Hippocampal formation (tissue), 2 donors: Measurements from ENCODE around the gene TYSND1.
"Not testable (repeated sequence)": the region's sequence is repeated elsewhere in the genome, so short reads cannot be mapped to it uniquely, and the experiment has no call there.

Experiments
- DNase-seq, 2 donors: peaks; one replicate each; lab custom pipeline; 2025; lab: John Stamatoyannopoulos, UW

The TYSND1 gene

DNA sequence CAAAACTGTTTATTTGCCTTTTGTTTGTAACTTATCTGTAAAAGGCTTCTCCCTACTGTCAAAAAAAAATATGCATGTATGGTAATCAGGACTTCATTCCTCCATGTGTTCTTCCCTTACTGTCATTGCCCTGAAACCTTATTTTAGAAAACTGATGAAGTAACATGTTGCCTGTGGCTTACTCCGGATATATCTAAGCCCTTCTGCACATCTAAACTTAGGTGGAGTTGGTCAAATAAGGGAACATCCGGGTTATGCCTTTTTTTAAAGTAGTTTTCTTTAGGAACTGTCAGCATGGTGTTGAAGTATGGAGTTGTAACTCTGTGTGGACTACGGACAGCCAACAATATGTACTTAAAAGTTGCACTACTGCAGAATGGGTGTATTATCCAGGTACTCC lies 17.7 kb upstream of the TYSND1 start:
- DNase-seq = no peak

DNA sequence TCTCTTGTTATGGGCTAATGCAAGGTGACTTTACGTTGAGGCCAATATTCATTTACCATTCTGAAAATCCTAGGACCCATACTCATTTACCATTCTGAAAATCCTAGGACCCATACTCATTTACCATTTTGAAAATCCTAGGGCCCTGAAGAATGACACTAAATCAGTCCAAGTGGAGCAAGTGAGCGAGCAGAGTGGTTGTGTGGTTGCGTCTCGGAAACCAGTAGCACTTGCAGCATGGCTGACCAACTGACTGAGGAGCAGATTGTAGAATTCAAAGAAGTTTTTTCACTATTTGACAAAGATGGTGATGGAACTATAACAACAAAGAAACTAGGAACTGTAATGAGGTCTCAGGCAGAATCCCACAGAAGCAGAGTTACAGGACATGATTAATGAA lies 16.9 kb upstream of the TYSND1 start:
- DNase-seq = no peak

- no peak for DNase-seq
Observed at GRCh38 chr10:70162892-70163201, 16.3 kb upstream of the TYSND1 start.

GRCh38 chr10:70162151-70162891 lies 15.8 kb upstream of the TYSND1 start:
- DNase-seq = no peak

DNA sequence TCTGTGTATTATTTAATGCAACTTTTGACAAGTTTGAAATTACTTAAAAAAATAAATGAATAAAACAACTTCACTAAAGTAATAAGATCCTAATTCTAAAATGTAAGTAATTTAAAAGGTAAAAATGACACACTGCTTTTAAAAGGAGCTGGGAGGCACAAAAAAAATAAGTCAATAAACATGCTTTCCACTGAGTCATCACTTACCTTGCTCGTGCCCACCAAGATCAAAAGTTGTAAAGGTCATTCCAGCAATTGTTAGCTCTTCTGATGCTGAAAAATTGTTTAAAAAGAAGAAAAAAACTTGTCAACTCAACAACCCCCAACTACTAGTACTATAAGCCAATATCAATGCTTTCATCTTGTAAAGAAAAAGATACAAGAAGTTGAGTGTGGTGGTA lies 14.3 kb upstream of the TYSND1 start:
- no peak for DNase-seq

DNA sequence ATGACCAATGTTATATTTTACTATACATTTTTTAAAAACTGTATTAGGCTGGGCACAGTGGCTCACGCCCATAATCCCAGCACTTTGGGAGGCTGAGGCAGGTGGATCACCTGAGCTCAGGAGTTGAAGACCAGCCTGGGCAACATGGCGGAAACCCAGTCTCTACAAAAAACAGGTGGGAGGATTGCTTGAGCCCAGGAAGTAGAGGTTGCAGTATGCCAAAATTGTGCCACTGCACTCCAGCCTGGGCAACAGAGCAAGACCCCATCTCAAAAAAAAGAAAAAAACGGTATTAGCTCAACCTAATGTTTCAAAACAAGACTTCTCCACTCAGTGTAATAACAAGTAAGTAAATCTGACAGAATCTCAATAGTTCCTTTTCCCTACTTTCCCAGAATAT lies 12.9 kb upstream of the TYSND1 start:
- DNase-seq = not testable (repeated sequence)

- DNase-seq = no peak
Observed at GRCh38 chr10:70158113-70158512, 11.6 kb upstream of the TYSND1 start.

- no peak for DNase-seq
Observed at GRCh38 chr10:70155255-70155838, 8.8 kb upstream of the TYSND1 start.

GRCh38 chr10:70148516-70148915 lies 2.0 kb upstream of the TYSND1 start:
- DNase-seq = no peak

- no peak for DNase-seq
Observed at GRCh38 chr10:70147259-70147625, 742 bp upstream of the TYSND1 start.

DNA sequence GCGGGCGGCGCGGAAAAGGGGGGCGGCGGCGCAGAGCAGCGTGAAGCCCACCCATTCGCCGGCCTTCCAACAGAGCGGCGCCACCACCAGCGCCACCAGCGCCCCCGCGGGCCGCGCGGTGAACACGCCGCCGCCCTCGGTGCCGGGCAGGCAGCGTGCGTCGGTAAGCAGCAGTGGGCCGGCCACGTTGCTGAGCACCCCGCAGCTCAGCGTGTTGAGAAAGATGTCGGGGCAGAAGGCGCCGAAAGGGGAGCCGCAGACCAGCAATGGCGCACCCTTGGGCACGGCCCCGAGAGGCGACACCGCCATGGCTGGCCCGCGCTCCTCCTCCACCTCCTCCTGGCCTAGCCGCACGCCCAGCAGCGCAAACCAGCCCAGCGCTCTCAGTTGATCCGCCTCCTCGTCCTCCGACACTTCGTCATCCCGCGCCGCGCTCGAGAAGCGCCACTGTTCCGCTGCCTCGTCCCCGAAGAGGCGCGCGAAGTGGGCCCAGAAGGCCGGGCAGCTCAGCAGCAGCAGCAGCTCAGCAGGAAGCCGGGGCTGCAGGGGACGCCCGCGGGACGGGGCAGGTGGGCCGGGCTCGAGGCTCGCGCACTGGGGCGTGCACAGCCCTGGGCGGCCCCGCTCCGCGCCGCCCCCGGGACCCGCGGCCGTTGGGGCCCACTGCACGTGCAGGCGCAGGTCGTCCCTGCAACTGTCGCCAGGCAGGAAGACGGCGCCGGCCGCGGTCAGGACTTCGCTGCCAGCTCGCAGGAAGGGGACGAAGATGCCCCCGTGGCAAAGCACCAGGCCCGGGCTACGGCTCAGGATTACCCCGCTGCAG lies 623 bp downstream of the TYSND1 start:
- peak; percentile 63 for DNase-seq

GRCh38 chr10:70145166-70145665 lies 1.3 kb downstream of the TYSND1 start:
- DNase-seq = no peak

DNA sequence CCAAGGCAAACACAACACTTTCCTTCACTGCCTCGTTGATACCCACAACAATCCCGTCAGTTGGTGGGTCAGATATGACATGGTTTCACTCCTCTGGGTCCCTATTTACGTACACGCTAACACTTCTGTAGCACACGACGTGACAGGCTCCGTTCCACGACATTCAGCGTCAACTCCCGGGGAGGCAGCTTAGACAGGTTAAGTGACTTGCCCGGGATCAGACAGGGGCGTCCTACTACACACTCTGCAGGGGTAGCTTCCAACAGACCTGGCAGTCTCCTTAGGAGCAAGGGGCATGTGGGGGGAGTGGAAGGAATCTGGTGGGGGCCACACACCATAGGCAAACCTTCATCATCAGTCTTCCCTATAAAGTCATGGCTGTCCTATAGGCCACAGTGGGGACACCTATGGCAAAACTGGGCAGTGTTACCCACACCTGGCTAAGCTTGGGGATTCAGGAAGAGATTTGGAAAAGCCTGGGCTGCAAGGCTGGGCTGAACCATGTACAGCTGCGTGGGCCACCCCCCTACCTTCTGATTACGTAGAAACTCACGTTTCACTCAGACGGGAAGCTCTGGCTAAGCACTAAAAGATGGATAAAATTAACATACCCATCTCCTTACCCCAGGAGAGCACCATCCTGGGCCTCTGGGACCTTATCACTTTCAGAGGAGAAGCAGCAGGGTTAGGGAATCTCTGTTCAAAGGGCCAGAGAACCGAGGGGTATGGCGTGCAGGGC lies 2.0 kb downstream of the TYSND1 start:
- no peak for DNase-seq

- DNase-seq = no peak
Observed at GRCh38 chr10:70142555-70142954, 3.9 kb downstream of the TYSND1 start.

DNA sequence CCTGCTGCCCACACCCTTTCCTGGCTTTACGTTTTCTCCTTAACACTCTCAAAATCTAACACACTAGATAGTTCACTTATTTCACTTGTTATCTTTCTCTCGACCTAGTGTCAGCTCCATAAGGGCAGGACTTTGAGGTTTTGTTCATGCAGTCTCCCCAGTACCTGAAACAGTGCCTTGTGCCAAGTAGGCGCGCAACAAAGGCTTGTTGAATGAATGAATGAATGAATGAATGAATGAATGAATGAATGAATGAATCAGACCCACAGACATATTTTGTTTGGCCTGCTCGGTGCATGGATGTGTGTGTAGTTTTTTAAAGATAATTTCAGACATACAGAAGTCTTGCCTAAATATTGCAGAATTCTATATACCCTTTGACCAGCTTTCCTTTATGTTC lies 6.2 kb downstream of the TYSND1 start:
- DNase-seq = no peak

- DNase-seq = no peak
Observed at GRCh38 chr10:70139997-70140250, 6.6 kb downstream of the TYSND1 start.

DNA sequence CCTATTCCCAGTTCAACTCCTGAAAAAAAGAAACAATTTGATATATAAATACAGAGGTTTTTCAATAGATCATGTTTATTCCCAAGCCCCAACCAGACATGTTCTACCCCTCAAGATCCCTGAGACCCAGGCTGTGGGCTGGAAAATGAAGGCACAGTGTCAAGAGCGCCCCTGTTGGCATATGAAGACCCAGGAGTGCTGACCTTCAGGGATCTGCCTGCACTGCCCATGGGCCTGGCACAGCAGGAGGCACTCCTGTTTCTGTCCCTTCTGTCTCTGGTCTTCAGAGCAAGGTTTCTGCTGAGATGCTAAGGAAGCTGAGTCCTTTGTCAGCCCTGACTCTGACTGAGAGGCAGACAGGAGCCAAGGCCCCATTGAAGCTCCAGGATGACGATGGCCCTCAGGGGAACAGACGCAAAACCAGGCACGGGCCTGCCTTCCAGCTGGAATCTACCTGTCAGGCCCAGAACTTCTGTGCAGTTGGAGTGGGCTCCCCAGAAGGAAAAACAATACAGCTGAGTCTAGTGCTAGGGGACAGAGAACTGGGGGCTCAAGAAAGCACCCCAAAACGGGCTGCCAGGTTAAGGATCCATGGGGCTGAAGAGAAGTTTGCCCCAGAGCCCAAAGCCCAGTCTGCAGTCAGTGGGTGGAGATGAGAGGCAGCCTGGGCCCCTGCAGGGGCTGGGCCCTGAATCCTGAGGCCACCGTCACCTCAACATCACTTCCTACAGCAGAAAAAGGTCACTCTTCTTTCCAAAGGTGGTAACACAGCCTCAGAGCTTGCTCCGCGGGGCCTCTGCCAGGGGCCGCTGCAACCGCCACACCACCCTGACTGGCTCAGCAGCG lies 7.1 kb downstream of the TYSND1 start:
- no peak for DNase-seq

- DNase-seq = no peak
Observed at GRCh38 chr10:70137927-70138883, 8.3 kb downstream of the TYSND1 start.

DNA sequence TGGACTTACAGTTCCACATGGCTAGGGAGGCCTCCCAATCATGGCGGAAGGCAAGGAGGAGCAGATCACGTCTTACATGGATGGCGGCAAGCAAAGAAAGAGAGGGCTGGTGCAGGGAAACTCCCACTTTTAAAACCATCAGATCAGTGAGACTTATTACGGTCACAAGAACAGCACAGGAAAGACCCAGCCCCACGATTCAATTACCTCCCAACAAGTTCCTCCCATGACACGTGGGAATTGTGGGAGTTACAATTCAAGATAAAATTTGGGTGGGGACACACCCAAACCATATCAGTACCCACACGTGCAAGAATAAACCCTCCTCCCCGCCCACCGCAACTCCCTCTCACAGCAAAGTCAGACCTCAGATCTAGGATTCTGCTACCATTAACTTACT lies 9.4 kb downstream of the TYSND1 start:
- DNase-seq = no peak

- no peak for DNase-seq
Observed at GRCh38 chr10:70135684-70136083, 10.8 kb downstream of the TYSND1 start.

DNA sequence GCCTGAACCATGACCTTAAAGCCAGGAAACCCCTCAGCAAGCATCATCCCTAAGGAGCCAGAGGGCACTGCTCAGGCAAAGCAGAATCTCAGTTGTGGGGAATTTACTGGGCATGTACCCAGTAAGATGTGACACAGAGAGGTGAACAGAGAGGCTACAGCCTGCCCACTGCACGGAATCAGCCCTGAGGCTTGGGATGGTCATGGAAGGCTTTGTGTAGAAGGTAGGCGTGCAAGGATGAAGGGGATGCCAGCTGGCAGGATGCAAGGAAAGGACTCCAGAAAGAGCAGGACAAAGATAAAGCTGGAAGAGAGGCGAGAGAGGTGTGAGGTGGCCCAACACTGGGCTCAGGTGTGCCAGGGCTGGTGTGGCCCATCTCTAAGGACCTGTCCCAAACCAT lies 11.5 kb downstream of the TYSND1 start:
- DNase-seq = no peak
